Measurements from ENCODE around the gene LRG1. TPM values are rescaled to one million over a fixed set of nuclear protein-coding genes. Genes with fewer than 3 reads are reported as not detected.
"Not testable (repeated sequence)": the region's sequence is repeated elsewhere in the genome, so short reads cannot be mapped to it uniquely, and the experiment has no call there.

The LRG1 gene
- total RNA-seq, 1 donor from 2014 or later, result 2.9 TPM

DNA sequence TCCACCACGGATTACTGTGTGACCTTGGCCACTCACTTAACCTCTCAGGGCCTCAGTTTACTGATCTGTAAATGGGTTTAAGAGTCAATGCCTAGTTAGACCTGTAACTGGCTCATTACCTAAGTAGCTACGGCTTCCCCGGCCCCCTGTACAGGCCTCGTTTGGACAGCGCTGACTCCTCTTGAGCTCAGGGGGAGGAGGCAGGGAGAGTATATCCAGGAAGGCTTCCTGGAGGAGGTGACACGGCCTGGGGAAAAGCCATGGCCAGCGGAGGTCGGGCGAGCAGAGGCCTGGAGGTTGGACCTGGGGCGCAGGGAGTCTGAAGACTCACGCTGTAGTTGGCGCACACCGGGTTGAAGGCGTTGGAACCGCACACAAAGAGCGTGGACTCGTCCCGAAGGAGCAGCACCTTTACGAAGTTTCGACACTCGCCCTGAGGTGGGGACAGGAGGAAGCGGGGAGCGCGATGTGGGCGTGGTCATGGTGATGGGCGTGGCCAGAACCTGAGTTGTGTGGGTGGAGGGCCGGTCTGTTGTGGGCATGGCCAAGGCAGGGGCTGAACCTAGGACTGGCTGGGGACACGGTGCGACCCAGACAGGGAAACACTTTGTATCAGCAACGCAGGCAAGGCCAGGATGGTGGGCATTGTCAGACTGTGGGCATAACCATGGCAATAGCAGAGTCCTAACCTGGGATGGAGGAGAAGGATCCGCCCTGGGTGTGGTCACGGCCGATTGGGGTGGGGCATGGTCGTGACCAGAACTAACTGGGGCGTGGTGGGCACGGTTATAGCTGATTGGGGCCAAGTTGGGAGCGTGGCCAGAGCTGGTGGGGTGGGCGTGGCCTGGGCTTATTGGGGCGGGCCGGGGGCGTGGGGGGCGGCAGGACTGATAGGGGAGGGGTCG, 16.1 kb upstream of the LRG1 start:
- intact Hi-C loops (cut with DNase I), result loop anchor here (10.0 kb wide), 1 partner anchor 79 kb away; the partner anchor contains the start of gene TNFAIP8L1
- DNase-seq (ENCODE audit: low spot score), result no peak
- ATAC-seq, result no peak

- no peak for DNase-seq (ENCODE audit: low spot score)
- intact Hi-C loops (cut with DNase I), result loop anchor here (10.0 kb wide), 1 partner anchor 80 kb away; the partner anchor contains the start of gene TNFAIP8L1
- ATAC-seq, result no peak
Observed at GRCh38 chr19:4554717-4555116, 14.9 kb upstream of the LRG1 start.

- intact Hi-C loops (cut with DNase I), result loop anchor here (10.0 kb wide), 1 partner anchor 81 kb away; the partner anchor contains the start of gene TNFAIP8L1
- DNase-seq (ENCODE audit: low spot score), result no peak
- no peak for ATAC-seq
Observed at GRCh38 chr19:4553775-4554174, 13.9 kb upstream of the LRG1 start.

- intact Hi-C loops (cut with DNase I), result loop anchor here (10.0 kb wide), 1 partner anchor 82 kb away; the partner anchor contains the start of gene TNFAIP8L1
- no peak for DNase-seq (ENCODE audit: low spot score)
- no peak for ATAC-seq
Observed at GRCh38 chr19:4553092-4553695, 13.4 kb upstream of the LRG1 start.

DNA sequence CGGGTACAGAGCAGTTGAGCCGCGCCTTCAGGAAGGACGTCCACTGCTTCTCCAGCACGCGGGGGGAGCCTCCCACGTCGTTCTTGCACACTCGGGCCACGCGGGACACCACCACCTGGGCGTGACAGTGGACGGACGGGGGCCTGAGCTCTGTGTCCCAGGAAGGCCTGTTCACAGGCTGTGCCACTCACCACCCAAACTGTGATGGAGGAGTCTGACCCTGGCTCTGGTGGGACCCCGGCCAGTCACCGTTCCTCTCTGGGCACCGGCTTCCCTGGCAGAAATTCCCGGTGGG, 12.6 kb upstream of the LRG1 start:
- intact Hi-C loops (cut with DNase I), result loop anchor here (10.0 kb wide), 1 partner anchor 82 kb away; the partner anchor contains the start of gene TNFAIP8L1
- DNase-seq (ENCODE audit: low spot score), result no peak

DNA sequence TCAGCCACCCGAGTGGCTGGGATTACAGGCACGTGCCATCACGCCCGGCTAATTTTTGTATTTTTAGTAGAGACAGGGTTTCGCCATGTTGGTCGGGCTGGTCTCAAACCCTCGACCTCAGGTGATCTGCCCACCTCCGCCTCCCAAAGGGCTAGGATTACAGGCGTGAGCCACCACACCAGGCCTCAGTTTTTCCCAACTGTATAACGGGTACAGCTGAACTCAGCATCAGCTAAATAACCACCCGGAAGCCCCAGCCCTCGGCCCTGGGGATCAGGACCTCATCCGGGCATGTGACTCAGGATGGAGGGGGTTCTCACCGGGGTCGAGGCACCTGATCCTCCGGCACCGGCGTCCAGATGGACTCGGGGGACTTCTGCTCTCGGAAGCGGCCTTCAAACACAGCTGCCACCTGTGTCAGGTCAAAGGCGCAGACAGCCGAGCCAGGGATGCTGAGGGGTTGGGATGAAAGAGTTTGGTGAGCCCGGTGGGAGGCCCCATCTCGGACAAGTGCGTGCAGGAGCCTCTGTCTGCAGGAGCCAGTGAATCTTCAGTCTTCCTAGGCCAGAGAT, 10.7 kb upstream of the LRG1 start:
- ATAC-seq (no peak), DNase-seq (ENCODE audit: low spot score) (no peak)
- intact Hi-C loops (cut with DNase I), result loop anchor here (10.0 kb wide), 1 partner anchor 84 kb away; the partner anchor contains the start of gene TNFAIP8L1

More for the DNA sequence above, 12.6 kb upstream of the LRG1 start:
- no peak for ATAC-seq

GRCh38 chr19:4550018-4550417, 10.2 kb upstream of the LRG1 start:
- intact Hi-C loops (cut with DNase I), result loop anchor here (10.0 kb wide), 1 partner anchor 85 kb away; the partner anchor contains the start of gene TNFAIP8L1
- no peak for DNase-seq (ENCODE audit: low spot score)
- no peak for ATAC-seq

DNA sequence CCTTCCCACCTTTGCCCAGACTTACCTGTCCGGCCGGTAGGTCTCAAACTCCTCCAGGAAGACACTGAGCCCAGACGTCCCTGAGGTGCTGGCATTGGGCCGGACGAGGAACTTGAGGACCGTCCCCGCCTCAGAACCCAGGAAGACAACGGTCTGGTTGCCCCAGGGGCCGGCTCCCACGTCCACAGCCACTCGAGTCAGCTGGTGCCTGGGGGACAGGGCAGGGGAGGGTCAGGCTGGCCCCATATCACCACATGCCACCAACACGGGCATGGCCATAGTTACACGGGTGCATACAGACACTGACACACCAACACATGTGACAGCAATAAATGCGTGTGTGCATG, 8.4 kb upstream of the LRG1 start:
- DNase-seq (ENCODE audit: low spot score) (no peak), ATAC-seq (no peak)
- intact Hi-C loops (cut with DNase I), result no loop called here

DNA sequence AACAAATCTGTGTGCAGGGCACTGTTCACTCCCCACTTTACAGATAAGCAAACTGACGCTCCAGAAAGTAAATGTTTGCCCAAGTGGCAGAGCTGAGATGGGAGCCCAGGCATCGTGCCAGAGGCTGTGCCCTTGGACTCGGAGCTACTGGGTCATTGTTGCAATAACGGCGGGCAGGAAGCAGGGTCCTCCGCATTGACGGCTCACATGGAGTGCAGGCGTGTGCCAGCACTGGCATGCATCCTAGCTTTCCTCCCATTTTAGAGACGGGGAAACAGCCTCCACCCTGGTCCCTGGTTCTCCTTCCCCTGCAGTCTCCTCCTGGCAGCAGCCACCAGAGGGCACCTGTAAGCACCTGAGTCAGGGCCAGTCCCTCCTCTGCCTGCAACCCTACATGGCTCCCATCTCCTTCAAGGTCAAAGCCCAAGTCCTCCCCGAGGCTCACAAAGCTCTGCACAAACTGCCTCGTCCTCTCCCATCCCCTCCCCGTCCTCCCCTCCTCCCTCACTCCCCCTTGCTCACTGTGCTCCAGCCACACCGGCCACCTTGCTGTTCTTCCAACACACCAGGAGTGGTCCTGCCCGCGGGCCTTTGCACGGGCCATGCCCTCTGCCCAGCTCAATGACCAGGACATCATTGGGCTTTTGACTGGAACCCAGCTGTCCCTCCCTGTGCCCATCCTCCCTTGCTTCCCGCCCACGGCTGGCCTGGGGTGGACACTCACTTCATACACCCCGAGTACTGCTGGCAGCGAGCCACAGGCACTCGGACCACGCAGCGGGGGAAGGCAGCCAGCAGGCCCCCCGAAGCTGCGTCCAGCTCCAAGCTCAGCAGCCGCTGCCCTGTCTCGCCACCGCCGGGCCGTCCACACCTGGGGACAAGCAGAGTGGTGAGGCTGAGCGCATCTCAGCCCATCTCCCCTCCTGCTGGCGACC, 7.7 kb upstream of the LRG1 start:
- DNase-seq (ENCODE audit: low spot score) (no peak), ATAC-seq (no peak)
- intact Hi-C loops (cut with DNase I), result no loop called here

- intact Hi-C loops (cut with DNase I), result no loop called here
- DNase-seq (ENCODE audit: low spot score), result no peak
- no peak for ATAC-seq
Observed at GRCh38 chr19:4543842-4544647, 4.2 kb upstream of the LRG1 start.

GRCh38 chr19:4542896-4543841, 3.3 kb upstream of the LRG1 start:
- intact Hi-C loops (cut with DNase I), result no loop called here
- ATAC-seq (no peak), DNase-seq (ENCODE audit: low spot score) (no peak)

DNA sequence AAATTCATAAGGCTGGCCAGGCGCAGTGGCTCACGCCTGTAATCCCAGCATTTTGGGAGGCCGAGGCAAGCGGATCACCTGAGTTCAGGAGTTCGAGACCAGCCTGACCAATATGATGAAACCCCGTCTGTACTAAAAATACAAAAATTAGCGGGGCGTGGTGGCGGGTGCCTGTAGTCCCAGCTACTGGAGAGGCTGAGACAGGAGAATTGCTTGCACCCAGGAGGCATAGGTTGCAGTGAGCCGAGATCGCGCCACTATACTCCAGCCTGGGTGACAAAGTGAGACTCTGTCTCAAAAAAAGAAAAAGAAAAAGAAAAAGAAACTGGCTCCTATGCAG, 1.9 kb upstream of the LRG1 start:
- ATAC-seq; intact Hi-C loops (cut with DNase I); DNase-seq (ENCODE audit: low spot score): not testable (repeated sequence)

- DNase-seq (ENCODE audit: low spot score), result no peak
- intact Hi-C loops (cut with DNase I), result no loop called here
- no peak for ATAC-seq
Observed at GRCh38 chr19:4541114-4541805, 1.4 kb upstream of the LRG1 start.

DNA sequence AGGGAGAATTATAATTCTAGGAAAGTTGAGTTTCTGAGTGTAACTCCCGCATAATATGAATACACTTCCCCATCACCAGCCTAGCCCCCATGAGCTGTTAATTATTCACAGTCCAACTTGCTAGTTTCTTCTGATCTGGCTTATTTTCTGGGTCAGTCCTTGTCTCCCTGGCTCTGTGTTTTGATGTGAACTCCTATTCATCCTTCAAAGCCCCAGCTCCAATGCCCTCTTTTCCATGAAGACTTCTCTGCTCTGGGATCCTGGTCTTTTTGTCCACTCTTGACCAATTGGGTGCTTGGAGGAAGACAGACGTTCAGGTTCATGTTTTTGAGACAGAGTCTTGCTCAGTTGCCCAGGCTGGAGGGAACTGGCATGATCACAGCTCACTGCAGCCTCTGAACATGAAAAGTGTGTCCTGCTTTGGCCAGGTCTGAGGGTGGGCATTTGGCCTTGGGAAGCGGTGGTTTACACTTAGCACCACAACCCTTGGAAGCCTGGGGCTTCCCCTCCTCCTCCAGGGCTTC, 605 bp downstream of the LRG1 start:
- intact Hi-C loops (cut with DNase I), result loop anchor here (10.0 kb wide), 1 partner anchor 476 kb away; no protein-coding TSS in a partner anchor
- DNase-seq (ENCODE audit: low spot score) (no peak), ATAC-seq (no peak)

GRCh38 chr19:4538601-4538954, 1.3 kb downstream of the LRG1 start:
- ATAC-seq (no peak), DNase-seq (ENCODE audit: low spot score) (no peak)
- intact Hi-C loops (cut with DNase I), result loop anchor here (10.0 kb wide), 1 partner anchor 476 kb away; no protein-coding TSS in a partner anchor

GRCh38 chr19:4537953-4538600, 1.8 kb downstream of the LRG1 start:
- ATAC-seq (no peak), DNase-seq (ENCODE audit: low spot score) (no peak)
- intact Hi-C loops (cut with DNase I), result loop anchor here (10.0 kb wide), 1 partner anchor 477 kb away; no protein-coding TSS in a partner anchor

Measured in sciatic nerve (tissue), 2 donors.